ENCODE measurements around the gene C8G. TPM values are rescaled to one million over a fixed set of nuclear protein-coding genes. Genes with fewer than 3 reads are reported as not detected.

C8G gene
- total and polyA plus RNA-seq, 2 of the 4 experiments (the other 2 are of a cell fraction), result 0.80 TPM; not detected in 1

- Histone ChIP-seq H3K27me3 (ENCODE audit: control insufficient read depth, insufficient read depth, low read length) (no peaks in the 10 kb centered on the region), H2BK15ac (ENCODE audit: low read depth, low read length) (no peak overlapping the region), H4K8ac (ENCODE audit: low read depth in 2 of 2, low read length in 2 of 2) (no peak overlapping the region), H3K4me3 (ENCODE audit: insufficient read depth, low read depth, low read length) (no peak overlapping the region), H3K4me1 (ENCODE audit: control insufficient read depth, insufficient read depth, low read length) (no peaks in the 10 kb centered on the region), H3K18ac (ENCODE audit: low read depth, low read length) (no peak overlapping the region), H2AK9ac (replicated peaks; ENCODE audit: low read depth, low read length, poor library complexity) (no peak overlapping the region), H3K9ac (ENCODE audit: low read depth, low read length) (no peak overlapping the region), H3K4ac (ENCODE audit: low read depth, low read length) (no peak overlapping the region), H3K36me3 (ENCODE audit: control insufficient read depth, insufficient read depth, low read length) (peaks cover 37% of the 10 kb centered on the region), H3K56ac (ENCODE audit: extremely low read depth, insufficient read depth, low read length) (no peak overlapping the region), H2AFZ (replicated peaks; ENCODE audit: low read length, poor library complexity) (no peak overlapping the region), H4K91ac (ENCODE audit: insufficient read depth, low read depth, low read length) (no peak overlapping the region), H3K23ac (ENCODE audit: low read depth, low read length) (no peak overlapping the region), H2BK5ac (ENCODE audit: low read depth, low read length, poor library complexity, severe bottlenecking) (no peak overlapping the region), H3K27ac (ENCODE audit: insufficient read depth, low read length) (no peak overlapping the region), H2BK120ac (ENCODE audit: low read depth, low read length) (no peak overlapping the region), H3K79me1 (ENCODE audit: low read depth in 1 of 2, low read length in 2 of 2) (peaks cover 6 to 9% of the 10 kb centered on the region in 2 experiments; a peak in 3 of 4 replicates), H2AK5ac (ENCODE audit: low read depth, low read length) (no peak overlapping the region), H4K20me1 (ENCODE audit: insufficient read depth, low read length) (no peaks in the 10 kb centered on the region; the same call in 1 of the 2 replicates), H4K5ac (ENCODE audit: low read depth, low read length) (no peak overlapping the region), H3K9me1 (ENCODE audit: insufficient read depth, low read length) (no peaks in the 10 kb centered on the region), H3K9me3 (ENCODE audit: control insufficient read depth, insufficient read depth, low read length) (no peaks in the 10 kb centered on the region), H3K14ac (replicated peaks; ENCODE audit: low read depth, low read length) (no peak overlapping the region), H2BK20ac (ENCODE audit: low read depth, low read length) (no peak overlapping the region), H3K4me2 (ENCODE audit: low read depth, low read length) (no peak overlapping the region)
- CTCF ChIA-PET, result no interaction called here
- DNase-seq (no peak), ATAC-seq (ENCODE audit: low read depth) (no peak)
- no peak for TF ChIP-seq CEBPB (IDR thresholded peaks at IDR 0.05; ENCODE audit: low read depth, low read length)
- intact Hi-C loops (cut with micrococcal nuclease) (no loop called here), dilution Hi-C loops (cut with HindIII; ENCODE audit: low sequenced_read_pairs, unreplicated experiment) (no loop called here), in situ Hi-C loops (cut with MboI; ENCODE audit: low sequenced_read_pairs) (no loop called here)
- POLR2A ChIA-PET (ENCODE audit: unreplicated experiment), result interaction anchor here (0.5 kb wide), 1 partner anchor 200 kb away, joined by 3 read pairs; no protein-coding TSS in a partner anchor
- whole genome bisulfite sequencing, 2 experiments (ENCODE audit: extremely low coverage in 2 of 2, insufficient read length in 1 of 2), result 93% methylated on average over 3 of the region's 11 CpGs; no CpG with 5 or more reads in 1 of the 2 experiments
- no TSS peak for BruUV-seq (replicated peaks)
Measured at GRCh38 chr9:136921307-136921706, 23.7 kb upstream of the C8G start.

Data from IMR-90 (cell line).